SH-SY5Y (cell line): ENCODE data around the gene MYH16.

ENCODE experiments used
- GATA2 ChIP-seq: IDR thresholded peaks from 2 replicates; pipeline ENCODE4 v1.6.1; 2011; ENCODE audit warnings: mild to moderate bottlenecking, low read depth, low read length
- GATA3 ChIP-seq: IDR thresholded peaks from 2 replicates; pipeline ENCODE4 v1.6.1; 2011; ENCODE audit warnings: low read depth, mild to moderate bottlenecking, low read length, moderate library complexity

DNA sequence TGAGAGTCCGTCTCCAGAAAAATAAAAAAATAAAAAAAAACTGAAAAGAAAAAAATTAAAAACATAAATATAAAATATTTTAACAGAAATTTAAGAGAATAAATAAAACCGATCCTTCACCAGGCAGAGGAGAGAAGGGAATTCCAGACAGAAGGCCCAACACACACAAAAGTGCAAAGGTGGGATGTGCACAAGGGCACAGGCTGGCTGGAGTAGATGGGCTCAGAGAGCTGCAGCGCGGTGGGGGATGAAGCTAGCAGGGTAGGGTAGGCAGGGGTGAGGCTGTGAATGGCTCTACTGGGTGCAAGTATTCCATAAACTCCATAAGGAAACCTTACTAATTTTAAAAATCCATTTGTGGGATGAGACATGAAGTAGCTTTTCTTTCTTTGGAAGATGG, 37.4 kb downstream of the MYH16 start:
- TF ChIP-seq GATA2 (no peak), GATA3 (no peak)
